ENCODE data around the gene PRPF39.
A peak's percentile ranks its signal among the peaks of the same experiment; 100 is the strongest.
"Not testable (repeated sequence)": the region's sequence is repeated elsewhere in the genome, so short reads cannot be mapped to it uniquely, and the experiment has no call there.

Gene PRPF39

DNA sequence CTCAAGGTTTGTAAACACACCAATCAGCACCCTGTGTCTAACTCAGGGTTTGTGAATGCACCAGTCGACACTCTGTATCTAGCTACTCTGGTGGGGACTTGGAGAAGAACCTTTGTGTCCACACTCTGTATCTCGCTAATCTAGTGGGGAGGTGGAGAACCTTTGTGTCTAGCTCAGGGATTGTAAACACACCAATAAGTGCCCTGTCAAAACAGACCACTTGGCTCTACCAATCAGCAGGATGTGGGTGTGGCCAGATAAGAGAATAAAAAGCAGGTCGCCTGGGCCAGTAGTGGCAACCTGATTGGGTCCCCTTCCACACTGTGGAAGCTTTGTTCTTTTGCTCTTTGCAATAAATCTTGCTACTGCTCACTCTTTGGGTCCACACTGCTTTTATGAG lies 2.8 kb upstream of the PRPF39 start:
- DNase-seq (ENCODE audit: low read depth in 2 of 2) = not testable (repeated sequence)

DNA sequence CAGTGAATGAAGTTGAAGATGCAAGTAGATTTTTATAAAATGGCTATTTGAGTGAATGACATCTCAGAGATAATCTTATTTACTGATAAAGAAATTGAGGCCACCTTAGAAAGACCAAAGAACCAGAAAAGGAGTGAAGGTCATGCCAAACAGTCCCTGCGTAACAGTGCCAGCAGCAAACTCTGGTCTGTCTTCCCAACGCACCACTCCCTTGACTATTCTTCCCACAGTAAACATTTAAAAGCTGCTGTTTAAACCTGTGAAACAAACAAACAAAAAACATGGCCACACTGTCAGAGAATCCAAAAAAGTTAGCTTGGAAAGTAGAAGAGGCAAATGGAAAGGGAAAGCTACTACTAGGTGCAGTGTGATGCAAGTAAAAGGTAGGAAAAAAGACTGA lies 1.5 kb upstream of the PRPF39 start:
- no peak for DNase-seq (ENCODE audit: low read depth in 2 of 2)

DNA sequence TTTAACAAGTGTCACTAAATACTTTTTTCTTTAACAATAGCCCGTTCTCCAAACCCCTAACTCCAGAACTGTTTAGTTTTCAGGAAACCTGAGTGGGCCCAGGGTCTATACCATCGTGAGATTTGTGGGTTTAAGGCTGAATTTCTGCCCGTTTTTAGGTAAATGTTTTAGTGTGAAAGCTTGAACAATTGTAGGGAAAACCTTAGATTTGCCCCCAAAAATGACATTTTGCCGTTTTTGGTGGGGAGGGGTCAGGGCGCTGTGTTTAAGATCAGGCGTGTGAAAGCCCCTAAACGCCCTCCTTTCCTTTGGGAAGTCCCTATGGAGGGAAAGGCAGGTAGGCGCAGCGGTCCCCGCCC lies 320 bp upstream of the PRPF39 start:
- DNase-seq (ENCODE audit: low read depth in 2 of 2) = no peak

DNA sequence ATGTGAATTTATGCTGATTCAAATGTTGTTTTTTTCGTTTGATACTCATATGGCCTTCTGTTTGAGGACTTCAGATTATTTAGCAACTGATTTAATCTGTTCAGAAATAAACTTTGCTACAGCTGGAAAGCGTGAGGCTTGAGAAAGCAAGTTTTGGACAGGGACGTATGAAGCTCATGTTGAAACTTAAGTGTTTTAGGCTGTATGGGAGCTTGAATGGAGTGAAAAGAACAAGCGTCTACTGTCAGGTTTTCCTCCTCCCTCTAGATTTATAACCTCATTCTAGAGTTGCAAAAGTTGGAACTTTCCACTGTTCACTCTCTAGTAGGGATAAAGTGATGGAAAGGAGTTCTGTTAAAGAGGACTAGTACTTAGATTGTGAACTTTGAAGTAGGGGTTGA lies 1.0 kb downstream of the PRPF39 start:
- DNase-seq (ENCODE audit: low read depth in 2 of 2) = no peak

DNA sequence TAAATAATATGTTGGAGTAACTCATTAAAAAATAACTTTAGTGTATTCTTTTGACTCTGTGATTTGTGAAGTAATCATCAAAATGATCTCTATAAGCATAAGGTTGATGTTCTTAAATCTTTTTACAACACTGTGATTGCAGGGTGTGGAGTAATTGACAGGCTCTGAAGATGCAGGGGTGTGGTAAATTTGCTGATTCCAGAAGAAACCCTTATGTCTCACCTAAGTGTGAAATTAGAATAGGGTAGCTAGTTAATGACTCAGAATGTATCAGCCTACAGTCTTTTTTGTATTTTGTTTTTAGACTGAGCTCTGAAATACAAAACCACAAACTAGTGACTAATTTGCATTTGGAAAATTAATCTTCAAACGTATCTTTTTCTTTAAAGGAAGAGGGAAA lies 5.9 kb downstream of the PRPF39 start:
- DNase-seq (ENCODE audit: low read depth in 2 of 2) = no peak

DNA sequence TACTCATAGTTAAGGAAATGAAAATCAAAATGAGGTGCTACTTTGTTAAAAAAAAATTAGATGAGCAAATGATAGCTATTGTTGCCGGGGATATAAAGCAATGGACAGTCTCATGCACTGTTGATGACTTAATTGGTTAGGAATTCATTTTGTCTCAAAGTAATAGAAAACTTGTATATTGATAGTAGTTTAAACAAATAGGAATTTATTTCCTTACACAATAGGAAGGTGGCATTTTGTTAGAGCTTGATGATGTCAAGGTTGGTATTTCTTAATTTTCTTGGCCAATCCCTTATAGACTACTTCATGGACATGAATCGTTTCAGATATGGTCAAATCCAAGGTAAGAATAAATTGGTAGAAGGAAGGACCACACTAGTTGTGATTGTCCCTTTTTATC lies 7.8 kb downstream of the PRPF39 start:
- DNase-seq (ENCODE audit: low read depth in 2 of 2) = no peak

DNA sequence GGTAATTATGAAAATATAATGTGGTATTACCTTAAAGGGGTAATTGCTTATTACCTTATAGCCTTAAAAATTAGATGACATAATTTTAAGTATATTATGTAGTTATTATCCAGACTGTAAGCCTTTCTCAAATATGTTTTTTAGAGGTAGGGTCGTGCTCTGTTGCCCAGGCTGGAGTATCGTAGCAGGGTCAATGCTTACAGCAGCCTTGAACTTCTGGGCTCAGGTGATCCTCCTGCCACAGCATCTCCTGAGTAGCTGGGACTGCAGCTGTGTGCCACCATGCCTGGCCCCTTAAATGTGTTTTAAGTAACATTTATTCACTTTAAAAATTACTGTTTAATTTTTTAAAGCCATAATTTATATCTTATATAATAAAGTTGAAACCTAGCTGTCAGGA lies 10.4 kb downstream of the PRPF39 start:
- no peak for DNase-seq (ENCODE audit: low read depth in 2 of 2)

DNA sequence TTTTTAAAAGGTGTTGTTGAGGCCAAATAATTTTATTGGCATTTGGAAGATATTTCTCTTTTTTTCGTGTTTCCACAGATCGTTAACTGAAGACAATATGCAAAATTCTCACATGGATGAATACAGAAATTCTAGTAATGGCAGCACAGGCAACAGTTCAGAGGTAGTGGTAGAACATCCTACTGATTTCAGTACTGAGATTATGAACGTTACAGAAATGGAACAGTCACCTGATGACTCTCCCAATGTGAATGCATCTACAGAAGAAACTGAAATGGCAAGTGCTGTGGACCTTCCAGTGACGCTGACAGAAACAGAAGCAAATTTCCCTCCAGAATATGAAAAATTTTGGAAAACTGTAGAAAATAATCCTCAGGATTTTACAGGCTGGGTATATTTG lies 11.2 kb downstream of the PRPF39 start:
- no peak for DNase-seq (ENCODE audit: low read depth in 2 of 2)

DNA sequence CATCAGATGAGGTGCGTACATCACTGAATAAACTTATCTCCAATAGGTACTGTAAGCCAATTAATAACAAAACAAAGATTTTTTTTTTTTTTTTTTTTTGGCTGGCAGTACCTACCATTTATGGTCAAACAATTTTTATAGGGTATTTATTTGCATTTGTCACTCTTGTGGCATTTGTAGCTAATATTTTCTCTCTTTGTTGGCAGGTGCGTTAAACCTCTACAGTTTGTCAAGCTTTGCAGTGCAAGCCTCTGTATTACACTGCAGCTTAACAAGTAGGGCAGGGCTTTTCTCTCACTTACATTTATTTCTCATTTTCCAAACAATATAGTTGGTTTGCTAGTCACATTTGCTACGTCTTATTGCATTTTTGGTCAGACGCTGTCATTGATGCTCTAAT lies 12.3 kb downstream of the PRPF39 start:
- no peak for DNase-seq (ENCODE audit: low read depth in 2 of 2)

DNA sequence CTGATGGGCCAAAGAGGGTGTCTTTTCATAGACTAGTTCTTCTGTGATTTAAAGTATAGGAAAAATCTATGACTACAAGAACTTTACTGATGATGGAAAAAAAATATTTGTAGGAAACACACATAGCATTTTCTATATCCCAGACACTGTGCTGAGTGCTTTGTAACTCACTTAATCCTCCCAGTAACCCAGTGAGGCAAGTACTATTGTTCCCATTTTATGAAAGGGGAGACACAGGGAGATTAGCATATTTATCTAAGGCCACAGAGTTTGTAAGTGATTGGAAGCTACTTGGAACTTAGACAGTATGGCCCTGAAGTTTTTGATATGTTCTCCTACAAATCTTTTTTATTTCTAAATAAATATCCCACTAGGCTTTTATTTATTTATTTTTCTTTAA lies 19.9 kb downstream of the PRPF39 start:
- DNase-seq (ENCODE audit: low read depth in 2 of 2) = no peak

DNA sequence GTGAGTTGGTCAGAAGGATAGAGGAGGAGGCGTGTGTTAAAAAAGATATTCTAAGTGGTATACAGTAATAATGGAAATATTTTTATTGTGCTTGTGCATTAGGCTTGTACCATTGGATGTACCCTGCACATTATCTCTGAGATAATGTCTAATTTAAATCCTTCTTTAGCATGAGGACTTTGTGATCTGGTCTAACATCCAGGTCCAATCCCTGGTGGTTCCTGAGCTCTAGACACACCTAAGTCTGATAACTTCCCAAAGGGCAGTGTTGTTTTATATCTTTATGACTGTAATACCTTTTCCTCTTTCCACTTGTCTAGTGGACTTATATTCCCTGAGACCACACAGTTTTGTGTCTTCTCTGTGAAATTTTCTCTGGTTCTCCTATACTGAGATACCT lies 20.6 kb downstream of the PRPF39 start:
- DNase-seq (ENCODE audit: low read depth in 2 of 2) = no peak

DNA sequence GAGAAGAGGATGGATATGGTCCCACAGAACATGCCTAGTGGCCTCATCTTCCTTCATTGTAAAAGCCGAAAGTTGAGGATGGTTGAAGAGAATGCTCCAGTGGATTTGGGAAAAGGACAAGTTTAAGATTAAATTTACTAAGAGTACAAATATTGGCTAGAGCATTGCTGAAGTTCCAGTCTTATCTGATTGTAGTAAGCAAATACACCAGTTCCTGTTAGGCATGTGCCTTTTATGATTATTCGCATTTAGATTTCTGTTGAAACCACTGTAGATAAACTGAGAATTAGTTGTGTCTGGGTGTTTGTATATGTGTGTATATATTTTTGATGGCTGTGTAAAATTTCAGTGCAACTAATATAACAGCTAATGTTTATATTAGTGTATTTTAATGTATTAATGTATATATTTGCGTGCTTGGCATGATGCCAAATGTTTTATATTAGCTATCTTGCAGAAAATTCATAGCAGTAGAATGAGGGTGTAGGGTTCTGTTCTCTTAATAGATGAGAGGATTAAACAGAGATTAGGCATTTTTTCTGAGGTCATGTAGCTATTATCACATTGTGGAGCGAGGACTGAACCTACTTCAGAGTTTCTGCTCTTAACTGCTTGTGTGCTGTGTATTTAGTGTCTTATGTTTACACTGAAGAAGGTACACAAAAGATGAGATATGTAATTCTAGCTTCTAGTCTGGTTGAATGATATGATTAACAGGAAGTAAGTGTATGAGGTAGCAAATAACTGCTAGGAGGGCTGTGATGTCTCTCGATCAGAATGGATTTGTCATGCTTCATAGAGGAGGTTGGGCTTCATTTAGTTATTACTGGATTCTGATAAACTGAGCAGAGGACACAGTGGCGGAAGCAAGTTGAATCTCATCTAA lies 29.2 kb downstream of the PRPF39 start:
- no peak for DNase-seq (ENCODE audit: low read depth in 2 of 2)

DNA sequence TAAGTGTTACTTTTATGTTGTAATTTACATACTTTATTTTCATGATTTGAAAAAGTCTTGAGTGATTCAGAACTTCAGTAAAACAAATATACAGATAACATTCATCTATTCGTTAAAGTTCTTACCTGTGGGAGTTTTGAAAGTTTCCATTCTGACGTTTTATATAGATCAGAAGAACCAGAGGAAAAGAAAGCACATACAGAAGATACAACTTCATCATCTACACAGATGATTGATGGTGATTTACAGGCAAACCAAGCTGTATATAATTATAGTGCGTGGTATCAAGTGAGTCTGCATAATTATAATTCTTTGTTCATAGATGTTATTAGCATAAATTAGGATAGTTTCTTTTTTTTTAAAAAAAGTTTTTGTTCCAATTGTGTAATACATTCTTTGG lies 30.4 kb downstream of the PRPF39 start:
- DNase-seq (ENCODE audit: low read depth in 2 of 2) = no peak

DNA sequence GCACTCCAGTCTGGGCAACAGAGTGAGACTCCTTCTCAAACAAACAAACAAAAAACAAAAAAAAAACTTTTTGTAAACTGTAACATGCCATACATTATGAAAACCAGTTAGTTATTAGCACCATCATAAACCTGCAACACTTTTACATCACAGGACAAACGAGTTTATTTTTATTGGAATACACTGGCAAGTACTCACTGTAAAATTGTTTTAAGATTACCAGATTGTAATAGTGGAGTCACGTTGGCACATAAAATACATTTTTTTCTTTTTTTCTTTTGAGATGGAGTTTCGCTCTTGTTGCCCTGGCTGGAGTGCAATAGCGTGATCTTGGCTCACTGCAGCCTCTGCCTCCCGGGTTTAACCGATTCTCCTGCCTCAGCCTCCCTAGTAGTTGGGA lies 34.7 kb downstream of the PRPF39 start:
- DNase-seq (ENCODE audit: low read depth in 2 of 2) = no peak

DNA sequence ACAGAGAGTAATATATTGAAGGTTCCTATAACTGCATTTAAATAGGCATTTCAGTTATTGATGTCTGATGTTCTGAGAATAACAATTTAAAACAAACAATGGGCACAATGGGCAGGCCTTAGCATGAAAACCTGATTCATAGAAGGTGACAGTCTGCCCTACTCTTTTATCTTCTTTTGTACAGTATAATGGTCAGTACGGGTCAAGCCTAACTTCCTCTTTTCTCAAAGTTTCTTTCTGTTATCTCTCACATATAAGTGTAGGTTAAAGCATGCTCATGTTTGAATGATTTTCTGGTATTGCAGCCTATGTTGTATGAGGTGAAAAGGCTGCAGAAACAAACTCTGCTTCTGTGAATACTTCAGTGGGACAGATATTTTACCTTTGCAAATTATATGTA lies 36.2 kb downstream of the PRPF39 start:
- no peak for DNase-seq (ENCODE audit: low read depth in 2 of 2)

DNA sequence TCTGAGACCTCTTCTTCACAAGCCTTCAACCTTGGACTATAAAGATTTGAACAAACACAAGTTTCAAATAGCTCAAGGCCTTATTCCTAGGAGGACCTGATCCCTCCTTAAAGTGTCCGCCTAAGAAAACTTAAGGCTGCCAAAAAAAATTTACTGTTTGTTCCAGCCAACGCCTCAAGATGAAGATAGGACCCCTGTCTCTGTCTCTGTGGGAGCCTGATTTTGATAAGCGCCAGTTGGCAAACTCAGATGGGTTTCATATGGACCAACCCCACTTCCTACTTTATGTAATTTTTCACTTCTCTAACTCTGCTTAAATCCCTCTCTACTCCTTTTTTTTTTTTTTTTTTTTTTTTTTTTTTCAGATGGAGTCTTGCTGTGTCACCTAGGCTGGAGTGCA lies 39.4 kb downstream of the PRPF39 start:
- DNase-seq (ENCODE audit: low read depth in 2 of 2) = no peak

DNA sequence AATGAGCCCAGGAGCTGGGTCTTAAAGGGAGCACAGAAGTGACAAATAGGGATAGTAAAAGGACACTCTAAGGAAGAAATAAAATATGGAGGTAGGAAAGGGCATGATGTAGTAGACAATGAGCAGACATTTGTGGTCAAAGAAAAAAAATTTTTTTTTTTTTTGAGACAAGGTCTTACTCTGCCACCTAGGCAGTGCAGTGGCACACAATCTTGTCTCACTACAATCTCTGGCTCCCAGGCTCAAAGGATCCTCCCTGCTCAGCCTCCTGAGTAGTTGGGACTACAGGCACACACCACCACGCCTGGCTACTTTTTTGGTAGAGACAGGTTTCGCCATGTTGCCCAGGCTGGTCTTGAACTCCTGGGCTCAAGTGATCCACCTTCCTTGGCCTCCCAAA lies 41.8 kb downstream of the PRPF39 start:
- DNase-seq (ENCODE audit: low read depth in 2 of 2) = no peak

DNA sequence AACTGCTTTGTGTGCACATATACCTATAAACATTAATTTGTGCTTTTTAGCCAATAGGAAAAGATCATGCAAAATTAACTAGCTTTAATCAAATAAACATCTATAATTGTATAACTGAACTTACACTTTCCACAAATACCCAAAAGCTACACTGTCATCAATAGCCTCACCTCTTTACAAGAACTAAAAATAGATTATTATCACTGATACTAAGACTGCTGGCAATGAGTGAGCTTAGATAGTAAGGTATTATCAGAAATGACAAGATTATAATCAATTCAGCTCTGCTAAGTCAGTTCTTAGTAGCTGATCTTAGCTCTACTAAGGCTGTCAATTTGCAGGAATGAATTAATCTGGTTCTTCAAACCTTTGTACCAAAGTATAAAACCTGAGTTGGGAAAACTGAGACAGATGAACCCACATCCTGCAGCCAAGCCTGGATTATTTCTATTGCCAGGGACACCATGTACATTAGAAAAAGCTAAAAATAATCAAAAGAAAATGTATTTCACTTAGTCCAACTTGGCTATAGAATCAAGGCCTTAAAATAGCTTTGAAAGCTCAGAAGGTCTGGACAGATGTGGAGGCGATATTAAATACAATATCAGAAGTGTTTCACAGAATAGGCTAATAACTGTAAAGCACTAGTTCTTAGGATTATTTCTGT lies 45.2 kb downstream of the PRPF39 start:
- no peak for DNase-seq (ENCODE audit: low read depth in 2 of 2)

DNA sequence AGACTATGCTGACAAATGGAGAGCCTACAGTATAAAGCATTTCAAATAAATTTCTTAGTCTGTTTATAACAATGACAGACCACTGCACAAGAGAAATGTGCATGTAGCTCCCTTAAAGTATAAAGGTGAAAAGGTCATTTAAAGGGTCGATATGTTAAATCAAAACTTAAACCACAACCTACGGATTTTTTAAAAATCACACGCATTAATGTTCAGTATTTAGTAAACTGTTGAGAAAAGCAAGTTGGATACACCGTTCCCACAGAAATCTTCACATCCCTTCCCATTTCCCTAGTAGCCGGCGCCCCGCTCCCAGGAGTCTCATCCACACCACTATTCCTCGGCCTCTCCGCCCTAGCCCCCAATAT lies 49.8 kb downstream of the PRPF39 start:
- DNase-seq (ENCODE audit: low read depth in 2 of 2) = no peak

DNA sequence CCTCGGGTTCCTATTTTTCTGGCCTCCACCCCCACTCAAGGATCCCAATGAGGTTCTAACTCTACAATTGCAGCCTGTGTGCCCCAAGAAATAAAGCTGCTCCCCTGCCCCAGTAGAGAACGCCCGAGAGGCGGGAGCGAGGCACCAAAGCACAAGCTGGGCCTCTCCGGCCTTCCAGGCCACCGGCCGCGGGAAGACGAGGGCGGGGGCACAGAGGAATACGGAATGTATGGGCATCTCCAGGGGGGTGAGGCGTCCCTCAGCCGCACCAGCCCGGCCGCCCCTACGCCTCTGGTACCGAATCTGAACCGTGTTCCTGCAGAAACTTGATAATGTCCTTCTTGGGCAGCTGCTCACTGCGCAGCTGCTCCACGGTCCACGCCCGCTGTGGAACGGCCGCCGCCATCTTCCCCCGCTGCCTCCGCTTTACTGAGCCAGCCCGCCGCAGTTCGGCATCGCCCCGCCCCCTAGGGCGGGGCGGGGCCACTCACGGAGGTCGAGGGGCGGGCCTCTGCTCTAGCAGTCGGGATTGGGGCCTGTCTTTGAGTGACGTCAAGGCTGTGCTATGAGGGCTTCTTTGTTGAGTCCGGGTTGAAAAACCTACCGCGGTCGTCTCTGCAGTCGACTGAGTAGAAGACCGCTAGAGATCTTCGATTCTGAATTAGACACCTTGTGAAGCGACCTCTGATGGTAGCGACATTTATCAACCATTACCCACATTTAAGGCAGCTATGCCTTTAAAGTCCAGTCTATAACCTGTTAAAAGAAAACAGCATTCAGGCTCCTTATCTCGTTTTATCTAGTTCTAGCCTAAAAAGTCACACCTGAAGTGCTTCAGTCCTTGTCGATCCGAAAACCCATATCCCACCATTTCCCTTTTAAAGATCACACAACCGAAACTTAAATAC lies 50.4 kb downstream of the PRPF39 start, which contains the start of gene FKBP3:
FKBP3 (minus strand) TSS at position 431 of the 908 bp plus-strand sequence; CDS start at position 406, 25 bp downstream.
- peak; percentile 86 to 90 for DNase-seq (ENCODE audit: low read depth in 2 of 2)

DNA sequence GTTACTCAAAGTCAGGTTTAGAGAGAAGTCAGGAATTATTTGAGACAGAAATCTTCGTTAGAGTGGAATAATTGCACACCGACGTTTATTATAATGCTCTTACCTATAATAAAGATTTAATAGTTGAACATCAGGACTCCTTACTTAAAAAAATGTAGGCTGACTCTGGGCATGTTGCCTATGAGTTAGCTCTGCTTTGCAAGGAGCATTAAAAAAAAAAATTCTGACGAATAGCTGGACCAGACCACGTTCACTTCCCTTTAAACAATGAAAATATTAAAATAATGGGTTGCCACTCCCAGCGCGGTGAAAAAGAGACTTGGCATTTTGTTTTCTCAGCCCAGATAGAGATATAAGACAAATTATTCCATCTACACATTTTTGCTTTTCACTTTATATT lies 51.2 kb downstream of the PRPF39 start:
- no peak for DNase-seq (ENCODE audit: low read depth in 2 of 2)

DNA sequence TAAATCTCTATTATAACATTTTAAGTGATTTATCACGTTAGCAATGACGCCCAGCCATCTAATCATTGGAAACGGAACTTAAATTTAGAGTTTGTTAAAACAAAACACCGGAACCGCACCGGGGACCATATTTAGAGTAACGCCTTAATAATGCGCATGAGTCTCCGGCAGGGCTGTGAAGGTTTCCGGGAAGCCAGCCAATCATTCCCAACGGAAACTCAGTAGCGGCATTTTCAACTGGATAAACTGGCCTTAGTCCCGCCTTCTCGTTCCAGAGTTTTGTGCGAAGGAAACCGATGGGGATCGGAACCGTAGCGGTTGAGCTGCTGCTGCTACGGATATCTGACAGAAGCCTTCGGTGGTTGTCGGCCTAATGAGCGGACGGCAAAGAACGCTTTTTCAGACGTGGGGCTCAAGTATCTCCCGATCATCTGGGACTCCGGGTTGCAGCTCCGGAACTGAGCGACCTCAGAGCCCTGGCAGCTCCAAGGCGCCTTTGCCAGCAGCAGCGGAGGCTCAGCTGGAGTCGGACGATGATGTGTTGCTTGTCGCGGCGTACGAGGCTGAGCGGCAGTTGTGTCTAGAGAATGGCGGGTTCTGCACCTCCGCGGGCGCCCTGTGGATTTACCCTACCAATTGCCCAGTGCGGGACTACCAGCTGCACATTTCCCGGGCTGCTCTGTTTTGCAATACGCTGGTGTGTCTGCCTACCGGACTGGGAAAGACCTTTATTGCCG lies 51.9 kb downstream of the PRPF39 start, which contains the start of gene FANCM:
FANCM (plus strand) TSS at position 272 of the 737 bp plus-strand sequence; CDS start at position 374, 102 bp downstream.
- DNase-seq (ENCODE audit: low read depth in 2 of 2) = peak; percentile 60 to 75

Measured in stimulated activated CD8-positive, alpha-beta memory T cell treated with anti-CD3 and anti-CD28 coated beads, Interleukin-2, amount 100 ng/mL, for 48 hours (primary cell).